Measurements from ENCODE around the gene WDR90. TPM values are rescaled to one million over a fixed set of nuclear protein-coding genes. Genes with fewer than 3 reads are reported as not detected.

The WDR90 gene
- total and polyA plus RNA-seq, 2 of the 13 experiments (the other 11 are each of a cell fraction or from before 2014, with no cell fraction given), result 14.9 to 28.9 TPM

DNA sequence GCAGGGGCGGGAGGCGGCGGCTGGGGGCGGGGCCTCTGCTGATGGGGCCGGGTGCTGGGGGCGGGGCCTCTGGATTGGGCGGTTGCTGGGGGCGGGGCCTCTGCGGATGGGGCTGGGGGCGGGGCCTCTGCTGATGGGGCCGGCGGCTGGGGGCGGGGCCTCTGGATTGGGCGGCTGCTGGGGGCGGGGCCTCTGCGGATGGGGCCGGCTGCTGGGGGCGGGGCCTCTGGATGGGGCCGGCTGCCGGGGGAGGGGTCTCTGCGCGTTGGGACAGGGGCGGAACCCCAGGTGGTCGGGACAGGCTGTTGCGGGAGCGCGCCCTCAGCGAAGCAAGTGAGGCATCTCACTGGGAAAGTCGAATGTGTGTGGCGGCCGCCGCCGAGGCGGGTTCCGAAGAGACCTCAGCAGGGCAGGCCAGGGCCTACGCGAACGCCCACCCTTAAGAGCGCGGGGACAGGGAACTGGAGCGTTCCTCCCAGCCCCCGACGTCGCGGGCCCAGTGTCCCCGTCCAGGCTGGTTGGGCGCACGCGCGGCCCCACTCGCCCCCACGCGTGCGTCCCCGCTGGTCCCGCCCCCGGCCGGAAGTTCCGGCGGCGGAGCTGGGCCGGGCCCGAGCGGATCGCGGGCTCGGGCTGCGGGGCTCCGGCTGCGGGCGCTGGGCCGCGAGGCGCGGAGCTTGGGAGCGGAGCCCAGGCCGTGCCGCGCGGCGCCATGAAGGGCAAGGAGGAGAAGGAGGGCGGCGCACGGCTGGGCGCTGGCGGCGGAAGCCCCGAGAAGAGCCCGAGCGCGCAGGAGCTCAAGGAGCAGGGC lies 30.9 kb downstream of the WDR90 start, which contains the start of gene STUB1 (continued):
- TF ChIP-seq TFE3 (CRISPR knock-in tag; IDR thresholded peaks at IDR 0.05), result no peak; the same call in 1 of the 2 replicates
- no peak for TF ChIP-seq FOXA3 (CRISPR knock-in tag; IDR thresholded peaks at IDR 0.05)
- 0 out of 2 replicates have a peak, but pooled peaks have one; percentile 5 for TF ChIP-seq SIN3A (IDR thresholded peaks at IDR 0.05; ENCODE audit: borderline replicate concordance, low read depth, low read length)
- TF ChIP-seq ZNF124 (CRISPR knock-in tag; IDR thresholded peaks at IDR 0.05), result no peak
- peak; percentile 14; the same call in 1 of the 2 replicates for TF ChIP-seq ZNF563 (CRISPR knock-in tag; IDR thresholded peaks at IDR 0.05)
- no peak for TF ChIP-seq HNF4G (IDR thresholded peaks at IDR 0.05; ENCODE audit: borderline replicate concordance, low read depth, low read length)
- TF ChIP-seq HNF4G (CRISPR knock-in tag; IDR thresholded peaks at IDR 0.05; ENCODE audit: borderline replicate concordance, low read depth), result no peak
- TF ChIP-seq ZSCAN9 (CRISPR knock-in tag; IDR thresholded peaks at IDR 0.05; ENCODE audit: borderline replicate concordance), result no peak
- TF ChIP-seq, protein P1, sequence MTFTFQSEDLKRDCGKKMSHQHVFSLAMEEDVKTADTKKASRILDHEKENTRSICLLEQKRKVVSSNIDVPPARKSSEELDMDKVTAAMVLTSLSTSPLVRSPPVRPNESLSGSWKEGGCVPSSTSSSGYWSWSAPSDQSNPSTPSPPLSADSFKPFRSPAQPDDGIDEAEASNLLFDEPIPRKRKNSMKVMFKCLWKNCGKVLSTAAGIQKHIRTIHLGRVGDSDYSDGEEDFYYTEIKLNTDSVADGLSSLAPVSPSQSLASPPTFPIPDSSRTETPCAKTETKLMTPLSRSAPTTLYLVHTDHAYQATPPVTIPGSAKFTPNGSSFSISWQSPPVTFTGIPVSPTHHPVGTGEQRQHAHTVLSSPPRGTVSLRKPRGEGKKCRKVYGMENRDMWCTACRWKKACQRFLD (CRISPR knock-in tag; IDR thresholded peaks at IDR 0.05; ENCODE audit: borderline replicate concordance), result no peak
- no peak; the same call in 1 of the 2 replicates for TF ChIP-seq ZNF160 (CRISPR knock-in tag; IDR thresholded peaks at IDR 0.05)
- TF ChIP-seq TMF1 (CRISPR knock-in tag; IDR thresholded peaks at IDR 0.05; ENCODE audit: low read depth), result 0 out of 2 replicates have a peak, but pooled peaks have one; percentile 53
- TF ChIP-seq ZIK1 (CRISPR knock-in tag; IDR thresholded peaks at IDR 0.05; ENCODE audit: borderline replicate concordance, low read depth), result no peak; the same call in 1 of the 2 replicates
- TF ChIP-seq MXI1 (IDR thresholded peaks at IDR 0.05; ENCODE audit: borderline replicate concordance, low read depth, low read length), result peak; percentile 63; the same call in 1 of the 3 replicates
- no peak for TF ChIP-seq HOXD1 (CRISPR knock-in tag; IDR thresholded peaks at IDR 0.05)
- TF ChIP-seq ZBED4 (CRISPR knock-in tag; IDR thresholded peaks at IDR 0.05; ENCODE audit: borderline replicate concordance), result 0 out of 2 replicates have a peak, but pooled peaks have one; percentile 56
- no peak for TF ChIP-seq MAF1 (CRISPR knock-in tag; IDR thresholded peaks at IDR 0.05; ENCODE audit: borderline replicate concordance)
- TF ChIP-seq FLYWCH1 (CRISPR knock-in tag; IDR thresholded peaks at IDR 0.05), result no peak
- TF ChIP-seq GATAD2A (CRISPR knock-in tag; IDR thresholded peaks at IDR 0.05), result no peak
- no peak for TF ChIP-seq ZNF180 (CRISPR knock-in tag; IDR thresholded peaks at IDR 0.05; ENCODE audit: borderline replicate concordance, low read depth)
- TF ChIP-seq ZNF546 (CRISPR knock-in tag; conservative IDR thresholded peaks at IDR 0.05), result 0 out of 2 replicates have a peak, but pooled peaks have one; percentile 47
- no peak for TF ChIP-seq ZKSCAN1 (IDR thresholded peaks at IDR 0.05; ENCODE audit: low read length)
- no peak for TF ChIP-seq NFATC3 (CRISPR knock-in tag; IDR thresholded peaks at IDR 0.05)
- TF ChIP-seq ZNF263 (CRISPR knock-in tag; IDR thresholded peaks at IDR 0.05), result peak; percentile 42; the same call in 1 of the 2 replicates
